Activated CD4-positive, alpha-beta T cell treated with anti-CD3 and anti-CD28 coated beads, Interleukin-2, amount 10 ng/mL, durations not matched to agents 7 days and 5 days (primary cell): ENCODE data around the gene CCDC178. TPM values are rescaled to one million over a fixed set of nuclear protein-coding genes. Genes with fewer than 3 reads are reported as not detected.
"Not testable (repeated sequence)": the region's sequence is repeated elsewhere in the genome, so short reads cannot be mapped to it uniquely, and the experiment has no call there.

Source experiments
- CTCF ChIA-PET: fragments of 350-600 bp; sonication (Branson Sonifier 250); formaldehyde crosslinking; loops from one replicate; lab custom pipeline; 2021; ENCODE audit warnings: antibody characterized with exemption; lab: Charles Lee
- POLR2A ChIA-PET: fragments of 350-600 bp; sonication (Branson Sonifier 250); formaldehyde crosslinking; loops from one replicate; lab custom pipeline; 2021; ENCODE audit warnings: antibody characterized with exemption; lab: Charles Lee
- DNase-seq: peaks from one replicate; pipeline ENCODE4 v3.0.0-alpha.2; 2020
- H3K27ac Mint-ChIP-seq: one replicate; pipeline ENCODE4 v1.8.0; 2021; ENCODE audit warnings: mild to moderate bottlenecking, moderate library complexity, mixed read lengths
- H3K27me3 Mint-ChIP-seq: one replicate; pipeline ENCODE4 v1.8.0; 2021; ENCODE audit warnings: mixed read lengths
- H3K36me3 Mint-ChIP-seq: one replicate; pipeline ENCODE4 v1.8.0; 2021; ENCODE audit warnings: low read depth, mixed read lengths
- H3K4me1 Mint-ChIP-seq: one replicate; pipeline ENCODE4 v1.8.0; 2021; ENCODE audit warnings: mixed read lengths
- H3K4me3 Mint-ChIP-seq: one replicate; pipeline ENCODE4 v1.8.0; 2021; ENCODE audit warnings: mild to moderate bottlenecking, moderate library complexity, mixed read lengths
- H3K9me3 Mint-ChIP-seq: one replicate; pipeline ENCODE4 v1.8.0; 2021; ENCODE audit warnings: mixed read lengths
- total RNA-seq, 2 experiments: library from RNA; stranded (reverse); gene quantifications; one replicate each; pipeline ENCODE4 v1.2.3, GENCODE V29; 2021

Gene CCDC178
- total RNA-seq, 2 experiments from 2014 or later = not detected

GRCh38 chr18:33424266-33424946, 16.1 kb downstream of the CCDC178 start:
- CTCF ChIA-PET = no interaction called here
- H3K27me3 Mint-ChIP-seq = no peaks in the 10 kb centered on the region
- H3K9me3 Mint-ChIP-seq = no peaks in the 10 kb centered on the region
- POLR2A ChIA-PET = no interaction called here
- DNase-seq = no peak
- H3K4me1 Mint-ChIP-seq = no peaks in the 10 kb centered on the region
- no peaks in the 10 kb centered on the region for H3K36me3 Mint-ChIP-seq
- no peak overlapping the region for H3K27ac Mint-ChIP-seq
- H3K4me3 Mint-ChIP-seq = no peak overlapping the region

DNA sequence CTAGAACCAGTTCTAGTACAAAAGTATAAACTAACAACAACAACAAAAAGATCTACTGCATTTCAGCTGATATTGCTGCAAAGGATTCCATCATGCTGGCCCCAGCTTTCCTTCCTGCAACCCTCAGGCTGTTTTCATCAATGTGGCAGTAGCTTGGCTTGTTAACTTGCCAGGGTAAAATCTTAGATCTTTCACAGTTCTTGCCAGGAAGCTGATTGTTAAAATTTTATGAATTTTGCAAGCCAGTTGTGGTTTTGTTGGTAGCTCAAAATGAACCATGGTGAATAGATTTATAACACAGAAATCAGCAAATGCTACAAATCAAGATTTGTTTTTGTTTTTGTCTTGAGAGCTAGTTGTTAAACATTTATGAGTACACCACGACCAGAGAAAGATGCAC, 19.3 kb downstream of the CCDC178 start:
- no peak overlapping the region for H3K4me3 Mint-ChIP-seq
- CTCF ChIA-PET = no interaction called here
- no peak for DNase-seq

DNA sequence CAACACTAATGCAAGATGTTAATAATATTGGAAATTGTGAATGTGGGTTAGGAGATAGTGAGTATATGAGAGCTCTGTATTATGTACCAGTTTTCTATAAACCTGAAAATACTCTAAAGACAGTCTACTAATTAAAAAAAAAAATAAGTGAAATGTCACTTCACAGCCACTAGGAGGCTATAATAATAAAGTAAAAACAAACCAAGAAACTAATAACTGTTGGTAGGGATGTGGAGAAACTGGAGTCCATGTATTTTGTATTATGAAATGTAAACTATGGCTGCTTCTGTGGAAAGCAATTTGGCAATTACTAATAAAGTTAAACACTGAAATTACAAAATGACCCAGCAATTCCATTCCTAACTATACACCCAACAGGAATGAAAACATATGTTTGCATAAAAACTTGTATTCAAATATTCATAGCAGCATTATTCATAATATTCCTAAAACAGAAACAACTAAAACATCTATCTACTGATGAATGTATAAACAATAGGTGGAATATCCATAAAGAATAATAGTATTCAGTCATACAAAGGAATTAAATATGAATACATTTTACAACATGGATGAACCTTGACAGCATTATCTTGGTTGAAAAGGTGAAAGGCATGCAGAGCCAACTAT, 36.2 kb downstream of the CCDC178 start:
- Mint-ChIP-seq H3K27ac (no peak overlapping the region), H3K36me3 (no peaks in the 10 kb centered on the region), H3K27me3 (no peaks in the 10 kb centered on the region), H3K4me1 (no peaks in the 10 kb centered on the region), H3K9me3 (no peaks in the 10 kb centered on the region), H3K4me3 (no peak overlapping the region)
- CTCF ChIA-PET = no interaction called here
- DNase-seq = no peak
- POLR2A ChIA-PET = no interaction called here

More for the DNA sequence above, 19.3 kb downstream of the CCDC178 start:
- H3K27ac Mint-ChIP-seq = no peak overlapping the region
- POLR2A ChIA-PET = no interaction called here
- H3K36me3 Mint-ChIP-seq = no peaks in the 10 kb centered on the region
- no peaks in the 10 kb centered on the region for H3K9me3 Mint-ChIP-seq
- H3K27me3 Mint-ChIP-seq = no peaks in the 10 kb centered on the region
- H3K4me1 Mint-ChIP-seq = no peaks in the 10 kb centered on the region

GRCh38 chr18:33398939-33399338, 41.6 kb downstream of the CCDC178 start:
- H3K9me3 Mint-ChIP-seq, DNase-seq, H3K27ac Mint-ChIP-seq, POLR2A ChIA-PET, H3K27me3 Mint-ChIP-seq, H3K36me3 Mint-ChIP-seq, CTCF ChIA-PET, H3K4me1 Mint-ChIP-seq, H3K4me3 Mint-ChIP-seq: not testable (repeated sequence)

GRCh38 chr18:33375829-33376228, 64.7 kb downstream of the CCDC178 start:
- H3K27me3 Mint-ChIP-seq = no peaks in the 10 kb centered on the region
- ChIA-PET CTCF (no interaction called here), POLR2A (no interaction called here)
- no peaks in the 10 kb centered on the region for H3K4me1 Mint-ChIP-seq
- peaks cover 3% of the 10 kb centered on the region for H3K9me3 Mint-ChIP-seq
- no peak for DNase-seq
- H3K36me3 Mint-ChIP-seq = no peaks in the 10 kb centered on the region
- no peak overlapping the region for H3K27ac Mint-ChIP-seq
- H3K4me3 Mint-ChIP-seq = no peak overlapping the region

- H3K36me3 Mint-ChIP-seq = no peaks in the 10 kb centered on the region
- H3K4me1 Mint-ChIP-seq = no peaks in the 10 kb centered on the region
- ChIA-PET POLR2A (no interaction called here), CTCF (no interaction called here)
- no peaks in the 10 kb centered on the region for H3K9me3 Mint-ChIP-seq
- H3K27ac Mint-ChIP-seq = no peak overlapping the region
- no peaks in the 10 kb centered on the region for H3K27me3 Mint-ChIP-seq
- DNase-seq = no peak
- H3K4me3 Mint-ChIP-seq = no peak overlapping the region
Measured at GRCh38 chr18:33372442-33372841, 68.1 kb downstream of the CCDC178 start.

DNA sequence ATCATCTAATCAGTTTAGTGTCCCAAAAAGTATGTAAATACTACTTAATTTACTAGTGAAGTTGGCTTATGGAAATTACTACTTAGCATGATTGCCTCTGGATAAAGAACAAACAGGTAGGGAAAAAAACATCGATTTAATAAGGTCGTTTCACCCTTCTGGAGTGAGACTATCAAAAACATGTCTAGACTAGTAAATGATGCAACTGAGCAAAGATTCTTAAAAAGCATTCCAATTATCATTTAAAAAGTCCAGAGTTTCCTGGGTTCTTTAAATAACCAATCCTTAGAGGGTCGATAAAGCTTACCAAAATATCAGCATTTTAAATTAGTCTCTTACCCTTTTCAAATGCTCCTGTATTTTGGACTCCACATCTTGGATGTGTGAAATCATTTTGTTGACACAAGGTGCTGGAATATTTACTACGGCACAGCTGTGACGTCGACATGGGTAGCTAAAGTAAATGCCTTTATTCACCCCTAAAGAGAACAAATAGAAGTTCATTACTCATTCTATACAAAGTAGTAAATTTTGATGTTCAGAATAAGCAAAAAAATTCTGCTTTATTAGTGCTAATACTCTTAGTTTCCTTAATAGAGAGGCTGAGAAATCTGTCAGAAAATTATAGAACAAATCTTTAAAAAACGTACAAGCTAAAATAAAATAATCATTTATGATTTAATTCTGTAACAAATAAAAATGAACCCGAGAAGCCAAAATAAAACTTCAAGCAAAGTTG, 70.6 kb downstream of the CCDC178 start:
- Mint-ChIP-seq H3K27ac (no peak overlapping the region), H3K4me1 (no peaks in the 10 kb centered on the region), H3K4me3 (no peak overlapping the region), H3K9me3 (no peaks in the 10 kb centered on the region), H3K36me3 (no peaks in the 10 kb centered on the region), H3K27me3 (no peaks in the 10 kb centered on the region)
- ChIA-PET CTCF (no interaction called here), POLR2A (no interaction called here)
- DNase-seq = no peak

GRCh38 chr18:33356735-33357134, 83.8 kb downstream of the CCDC178 start:
- Mint-ChIP-seq H3K4me1 (no peaks in the 10 kb centered on the region), H3K9me3 (peaks cover 7% of the 10 kb centered on the region), H3K27me3 (no peaks in the 10 kb centered on the region), H3K4me3 (no peak overlapping the region), H3K27ac (no peak overlapping the region), H3K36me3 (no peaks in the 10 kb centered on the region)
- CTCF ChIA-PET = no interaction called here
- POLR2A ChIA-PET = no interaction called here
- no peak for DNase-seq

DNA sequence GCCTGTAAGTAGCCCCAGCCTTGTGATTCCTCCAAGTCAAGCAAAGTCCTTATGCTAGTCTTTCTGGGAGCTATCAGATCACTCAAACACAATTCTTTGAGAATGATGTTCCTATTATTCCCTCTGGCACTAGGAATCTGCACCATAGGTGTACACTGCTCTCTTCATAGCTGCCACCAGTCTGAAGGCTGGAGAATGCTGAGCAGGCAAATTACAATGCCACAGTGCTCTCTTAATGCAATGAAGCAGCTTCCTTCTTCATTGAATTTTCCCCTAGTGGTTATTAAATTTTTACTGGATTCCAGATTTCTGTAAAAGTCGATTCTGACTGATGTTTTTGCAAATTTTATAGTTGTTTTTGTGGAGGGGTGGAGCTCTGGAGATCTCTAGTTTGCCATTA, 84.8 kb downstream of the CCDC178 start:
- Mint-ChIP-seq H3K4me1 (no peaks in the 10 kb centered on the region), H3K9me3 (peaks cover 7% of the 10 kb centered on the region), H3K27me3 (no peaks in the 10 kb centered on the region), H3K27ac (no peak overlapping the region), H3K36me3 (no peaks in the 10 kb centered on the region), H3K4me3 (no peak overlapping the region)
- CTCF ChIA-PET = no interaction called here
- DNase-seq = no peak
- POLR2A ChIA-PET = no interaction called here

- no peak overlapping the region for H3K27ac Mint-ChIP-seq
- no peak for DNase-seq
- CTCF ChIA-PET = no interaction called here
- H3K4me3 Mint-ChIP-seq = no peak overlapping the region
- H3K36me3 Mint-ChIP-seq = no peaks in the 10 kb centered on the region
- no peaks in the 10 kb centered on the region for H3K27me3 Mint-ChIP-seq
- no peaks in the 10 kb centered on the region for H3K4me1 Mint-ChIP-seq
- peaks cover 7% of the 10 kb centered on the region for H3K9me3 Mint-ChIP-seq
- POLR2A ChIA-PET = no interaction called here
Measured at GRCh38 chr18:33355263-33355662, 85.3 kb downstream of the CCDC178 start.

DNA sequence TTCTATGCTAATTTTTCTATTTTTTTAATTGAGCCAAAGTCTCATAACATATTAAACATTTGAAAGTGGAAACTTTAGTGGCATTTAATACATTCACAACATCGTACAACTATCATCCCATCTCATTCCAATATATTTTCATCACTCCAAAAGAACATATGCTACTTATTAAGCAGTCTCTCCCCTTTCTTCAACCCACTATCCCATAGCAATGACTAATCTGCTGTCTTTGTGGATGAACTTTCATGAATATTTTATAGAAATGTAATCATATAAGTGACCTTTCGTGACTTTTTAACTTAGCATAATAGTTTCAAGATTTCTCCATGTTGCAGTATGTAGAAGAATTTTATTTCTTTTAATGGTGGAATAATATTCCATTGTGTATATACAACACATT, 90.3 kb downstream of the CCDC178 start:
- ChIA-PET CTCF (no interaction called here), POLR2A (no interaction called here)
- no peak overlapping the region for H3K4me3 Mint-ChIP-seq
- peaks cover 4% of the 10 kb centered on the region for H3K9me3 Mint-ChIP-seq
- H3K36me3 Mint-ChIP-seq = no peaks in the 10 kb centered on the region
- no peak overlapping the region for H3K27ac Mint-ChIP-seq
- no peaks in the 10 kb centered on the region for H3K4me1 Mint-ChIP-seq
- H3K27me3 Mint-ChIP-seq = no peaks in the 10 kb centered on the region
- no peak for DNase-seq

DNA sequence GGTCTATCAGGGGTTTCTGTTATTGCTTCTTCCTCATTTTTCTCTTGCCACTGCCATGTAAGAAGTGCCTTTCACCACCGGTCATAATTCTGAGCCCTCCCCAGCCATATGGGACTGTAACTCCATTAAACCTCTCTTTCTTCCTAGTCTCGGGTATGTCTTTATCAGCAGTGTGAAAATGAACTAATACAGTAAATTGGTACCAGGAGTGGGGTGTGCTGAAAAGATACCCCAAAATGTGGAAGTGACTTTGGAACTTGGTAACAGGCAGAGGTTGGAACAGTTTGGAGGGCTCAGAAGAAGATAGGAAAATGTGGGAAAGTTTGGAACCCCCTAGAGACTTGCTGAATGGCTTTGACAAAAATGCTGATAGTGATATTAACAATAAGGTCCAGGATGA, 100.8 kb downstream of the CCDC178 start:
- POLR2A ChIA-PET, H3K36me3 Mint-ChIP-seq: not testable (repeated sequence)
- H3K9me3 Mint-ChIP-seq = peaks cover 11% of the 10 kb centered on the region

DNA sequence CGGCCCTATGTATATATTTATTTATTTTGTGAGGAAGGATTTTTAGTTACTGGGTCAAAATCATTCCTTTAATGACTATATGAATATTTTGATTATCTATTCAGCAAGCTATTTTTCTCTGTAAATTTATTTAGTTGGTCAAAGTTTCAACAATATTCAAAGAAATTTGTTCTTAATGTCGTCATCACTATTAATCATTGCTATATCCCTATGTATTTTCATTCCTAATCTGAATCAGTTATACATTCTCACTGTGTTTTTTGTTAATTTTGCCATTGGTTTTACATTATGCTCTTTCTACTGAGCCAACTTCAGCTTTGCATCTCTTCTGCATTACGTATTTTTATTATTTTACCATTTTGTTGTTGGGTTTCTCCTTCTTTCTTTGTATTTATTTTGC, 105.7 kb downstream of the CCDC178 start:
- H3K36me3 Mint-ChIP-seq = no peaks in the 10 kb centered on the region
- H3K27ac Mint-ChIP-seq = no peak overlapping the region
- CTCF ChIA-PET = no interaction called here
- peaks cover 6% of the 10 kb centered on the region for H3K9me3 Mint-ChIP-seq
- no peaks in the 10 kb centered on the region for H3K27me3 Mint-ChIP-seq
- POLR2A ChIA-PET = no interaction called here
- H3K4me3 Mint-ChIP-seq = no peak overlapping the region
- no peaks in the 10 kb centered on the region for H3K4me1 Mint-ChIP-seq
- DNase-seq = no peak

More for the DNA sequence above, 100.8 kb downstream of the CCDC178 start:
- H3K27ac Mint-ChIP-seq, H3K4me1 Mint-ChIP-seq, CTCF ChIA-PET, H3K4me3 Mint-ChIP-seq, H3K27me3 Mint-ChIP-seq, DNase-seq: not testable (repeated sequence)
